GM18519 (cell line): ENCODE measurements around the gene PDSS2.
"Not testable (repeated sequence)": the region's sequence is repeated elsewhere in the genome, so short reads cannot be mapped to it uniquely, and the experiment has no call there.

Experiments used
- ATAC-seq: cut with Tn5 transposase; IDR thresholded peaks from one replicate; pipeline ENCODE4 v1.9.1; 2021; ENCODE audit warnings: mild to moderate bottlenecking, moderate library complexity; ENCODE audit not compliant: unreplicated experiment, low FRiP score

PDSS2 gene

DNA sequence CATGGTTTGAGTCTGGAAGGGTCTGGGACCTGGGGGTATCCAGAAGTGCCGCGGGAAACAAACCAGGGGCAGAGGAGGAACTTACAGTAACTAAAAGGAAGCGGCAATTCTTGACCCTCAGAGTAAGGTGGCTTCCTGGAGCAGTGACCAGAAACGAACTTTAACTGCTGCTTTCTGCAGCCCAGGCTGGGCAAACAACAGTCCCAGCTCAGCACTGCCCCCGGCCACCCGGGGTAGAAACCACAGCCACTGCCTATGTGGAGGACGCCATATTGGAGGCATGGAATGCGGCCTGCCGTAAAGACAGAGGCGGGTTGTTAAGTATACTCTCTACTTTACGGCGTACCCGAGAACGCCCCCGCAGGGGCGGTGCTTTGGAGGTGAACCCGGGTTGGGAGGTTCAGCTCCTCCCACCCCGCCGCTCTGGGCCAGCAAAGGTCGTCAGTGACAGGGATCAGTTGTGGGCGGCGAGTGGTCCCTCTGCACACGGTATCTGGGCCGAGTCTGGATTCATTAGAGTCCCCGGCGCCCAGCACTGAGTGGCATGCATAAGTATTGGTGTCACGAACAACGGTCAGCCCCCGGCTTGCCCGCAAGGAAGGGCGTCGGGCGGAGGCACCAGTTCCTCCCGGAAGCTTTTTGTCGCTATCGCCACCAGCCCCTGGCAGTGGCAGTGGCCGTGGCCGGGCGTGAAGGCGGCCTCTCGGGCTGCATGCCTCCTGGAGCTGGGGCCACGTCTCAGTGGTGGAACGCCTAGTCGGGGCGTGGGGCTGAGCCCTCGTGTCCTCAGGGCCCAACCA, at the start of gene PDSS2:
Gene PDSS2, minus strand, starts transcription at position 282 of the 800 bp plus-strand sequence. Its CDS starts 279 bp downstream, at position 3.
- peak; percentile 88 for ATAC-seq

DNA sequence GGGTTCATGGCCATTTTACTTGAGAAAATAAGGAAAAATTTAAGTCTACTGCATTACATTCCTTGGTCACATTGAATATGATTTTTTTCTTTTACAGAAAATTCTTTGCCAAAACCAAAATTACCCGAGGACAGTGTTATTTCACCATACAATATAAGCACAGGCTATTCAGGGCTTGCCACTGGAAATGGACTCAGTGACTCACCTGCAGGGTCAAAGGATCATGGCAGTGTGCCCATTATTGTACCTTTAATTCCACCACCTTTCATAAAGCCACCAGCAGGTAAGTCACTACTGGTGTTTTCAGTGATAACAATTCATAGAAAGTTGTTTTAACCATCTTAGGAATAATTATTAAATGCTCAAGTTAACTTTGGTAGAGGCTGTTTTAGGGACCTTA, 46.8 kb upstream of the PDSS2 start:
- no peak for ATAC-seq

DNA sequence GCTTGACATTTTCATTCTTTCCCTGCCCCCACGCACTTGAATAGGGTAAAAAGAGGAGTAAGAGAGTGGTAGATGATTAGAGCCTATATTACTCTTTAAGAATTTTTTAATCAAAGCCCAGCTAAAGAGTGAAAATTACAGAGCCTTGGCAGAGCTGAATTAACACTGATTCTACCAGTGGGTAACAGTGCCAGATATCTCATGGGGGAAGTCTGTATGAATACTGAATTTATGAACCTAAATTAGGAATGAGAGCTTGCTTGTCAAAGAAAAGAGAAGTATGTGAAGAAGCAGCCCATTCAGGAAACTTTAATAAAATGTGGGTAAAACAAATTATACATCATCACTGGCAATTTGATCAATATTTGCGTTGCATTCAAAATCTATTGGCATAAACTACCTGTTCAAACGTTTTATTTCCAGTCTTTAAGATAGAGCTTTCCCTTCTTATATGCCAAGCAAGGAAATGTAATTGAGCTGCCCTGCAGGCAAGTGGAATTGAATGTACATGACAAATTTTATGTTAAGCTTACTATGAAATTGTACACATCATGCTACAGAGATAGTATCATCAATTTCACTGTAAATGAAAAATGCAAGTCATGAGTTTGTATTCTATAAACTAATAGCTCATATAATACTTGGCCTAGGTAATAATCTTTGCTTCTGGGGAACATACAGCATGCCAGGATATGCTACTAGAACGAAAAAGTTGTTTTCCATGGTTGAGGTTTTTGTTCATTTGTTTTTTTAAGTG, 45.1 kb upstream of the PDSS2 start:
- ATAC-seq: no peak

DNA sequence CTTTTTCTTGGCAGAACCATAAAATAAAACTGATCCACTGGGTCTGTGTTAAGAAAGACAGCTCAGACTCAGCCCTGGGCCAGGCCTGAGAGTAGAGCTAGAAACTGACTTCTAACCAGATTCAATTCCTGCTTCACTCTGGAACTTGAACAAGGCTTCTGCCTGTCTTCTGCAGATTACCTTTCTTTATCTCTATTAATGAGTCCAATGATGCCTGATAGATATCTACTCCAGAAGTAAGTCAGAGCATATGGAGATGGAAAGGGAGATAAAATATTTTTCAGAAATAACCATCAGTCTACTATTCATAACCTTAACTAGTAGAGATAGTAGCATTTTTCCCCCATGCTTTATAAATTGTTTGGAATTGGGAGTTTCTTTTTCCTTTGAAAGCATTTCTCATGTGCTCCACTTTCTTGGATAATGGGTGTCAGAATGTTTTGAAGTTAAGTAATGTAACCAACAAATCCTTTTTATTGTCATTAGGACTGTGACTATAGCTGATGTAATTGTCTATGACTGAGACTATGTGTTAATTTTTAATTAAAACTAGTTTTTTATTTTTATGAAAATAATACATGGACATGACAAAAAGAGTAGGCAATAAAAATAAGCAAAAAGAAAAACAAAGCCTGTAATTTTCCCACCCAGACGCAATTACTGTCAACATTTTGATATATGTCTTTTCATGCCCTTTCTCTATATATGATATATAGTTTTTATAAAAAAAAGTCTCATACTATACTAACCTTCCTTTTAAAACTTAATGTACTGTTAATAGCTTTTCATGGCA, 37.7 kb upstream of the PDSS2 start:
- ATAC-seq: no peak

GRCh38 chr6:107495971-107496370, 36.6 kb upstream of the PDSS2 start:
- no peak for ATAC-seq

DNA sequence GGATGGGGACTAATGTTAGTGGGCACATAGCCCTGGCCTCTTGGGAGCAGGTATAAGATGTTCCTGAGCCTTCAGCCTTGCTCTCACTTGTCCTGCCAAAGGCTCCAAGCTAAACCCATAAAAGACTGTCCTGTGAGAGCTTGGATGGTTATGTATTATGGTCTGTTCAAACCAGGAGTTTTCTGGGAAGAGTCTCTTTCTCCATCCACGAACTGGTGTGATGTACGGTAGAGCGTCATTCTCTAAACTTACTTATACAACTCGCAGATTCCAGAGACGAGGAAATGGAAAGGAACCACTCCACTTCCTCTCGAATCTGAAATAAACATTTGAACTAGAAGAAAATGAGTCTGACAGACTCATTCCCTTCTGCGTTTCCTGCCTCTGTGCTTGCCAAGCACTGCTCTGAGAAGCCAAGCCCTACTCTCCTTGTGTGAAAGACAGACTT, 35.9 kb upstream of the PDSS2 start:
- no peak for ATAC-seq

- no peak for ATAC-seq
These were observed 34.0 kb upstream of the PDSS2 start for GRCh38 chr6:107493158-107494057.

DNA sequence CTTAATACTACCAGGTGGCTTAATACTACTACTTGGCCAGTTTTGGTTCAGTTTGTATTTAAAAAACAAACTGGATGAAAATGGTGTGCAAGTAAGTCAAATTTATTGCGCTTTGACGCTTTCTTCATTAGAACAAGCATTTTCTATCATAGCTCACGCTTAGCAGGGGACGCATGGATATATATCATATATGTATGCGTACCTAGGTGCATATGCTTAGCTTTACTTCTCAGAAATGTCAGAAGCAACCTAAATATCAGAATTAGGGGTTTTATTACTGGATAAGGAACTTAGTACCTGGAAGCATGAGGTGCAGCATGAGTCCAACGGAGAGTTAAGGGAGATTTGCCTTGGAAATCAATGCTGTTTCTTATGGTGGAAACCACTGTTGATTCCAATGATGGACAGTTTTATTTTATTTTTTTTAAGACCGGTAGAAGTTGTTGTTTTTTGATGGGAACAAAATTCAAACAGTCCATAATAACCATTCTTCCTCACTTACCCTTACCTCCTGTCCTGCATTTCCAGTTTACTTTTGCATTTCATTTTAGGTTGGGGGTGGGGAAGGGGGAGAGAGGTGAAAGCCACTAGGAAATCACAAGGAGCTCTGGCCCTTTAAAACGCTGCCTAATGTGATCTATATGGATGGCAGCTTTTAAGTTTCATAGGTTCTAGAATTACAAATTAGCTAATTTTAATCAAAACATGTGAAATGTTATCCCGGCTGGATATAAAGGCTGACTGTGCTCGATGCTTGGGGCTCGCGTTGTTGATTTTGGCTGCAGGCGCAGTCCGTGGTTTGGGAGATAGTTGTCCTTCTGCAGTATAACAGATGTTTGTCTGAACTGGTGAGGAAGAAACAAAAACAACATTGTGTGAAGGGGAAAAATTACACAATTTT, 32.6 kb upstream of the PDSS2 start:
- ATAC-seq: no peak

DNA sequence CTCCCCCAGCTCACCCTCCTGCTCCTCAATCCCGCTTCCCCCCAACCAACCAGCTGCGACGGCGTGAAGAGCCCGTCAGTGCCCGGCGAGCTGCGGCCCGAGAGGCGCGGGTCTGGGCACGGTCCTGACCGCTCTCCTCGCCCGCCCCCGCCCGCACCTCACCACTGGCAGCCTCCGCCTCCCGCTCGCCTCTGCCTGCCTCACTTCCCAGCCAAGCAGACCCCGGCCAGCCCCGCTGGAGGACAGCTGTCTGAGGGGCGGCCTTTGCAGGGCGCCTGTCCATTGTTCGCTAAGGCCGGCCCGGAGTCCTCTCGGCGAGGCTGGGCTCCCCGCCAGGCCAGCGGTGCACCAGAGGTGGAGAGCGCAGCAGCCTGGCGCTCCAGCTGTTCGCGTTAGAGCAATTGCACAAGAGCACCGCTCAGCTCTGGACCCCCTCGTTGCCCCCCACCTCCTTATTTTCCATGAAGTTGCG, 31.8 kb upstream of the PDSS2 start:
- no peak for ATAC-seq

GRCh38 chr6:107490566-107491137, 31.3 kb upstream of the PDSS2 start:
- ATAC-seq: no peak

- no peak for ATAC-seq
These were observed 30.5 kb upstream of the PDSS2 start, which contains the start of gene SOBP for GRCh38 chr6:107489636-107490565. SOBP (plus strand) TSS chr6:107490117; CDS start chr6:107490617, 500 bp downstream.

DNA sequence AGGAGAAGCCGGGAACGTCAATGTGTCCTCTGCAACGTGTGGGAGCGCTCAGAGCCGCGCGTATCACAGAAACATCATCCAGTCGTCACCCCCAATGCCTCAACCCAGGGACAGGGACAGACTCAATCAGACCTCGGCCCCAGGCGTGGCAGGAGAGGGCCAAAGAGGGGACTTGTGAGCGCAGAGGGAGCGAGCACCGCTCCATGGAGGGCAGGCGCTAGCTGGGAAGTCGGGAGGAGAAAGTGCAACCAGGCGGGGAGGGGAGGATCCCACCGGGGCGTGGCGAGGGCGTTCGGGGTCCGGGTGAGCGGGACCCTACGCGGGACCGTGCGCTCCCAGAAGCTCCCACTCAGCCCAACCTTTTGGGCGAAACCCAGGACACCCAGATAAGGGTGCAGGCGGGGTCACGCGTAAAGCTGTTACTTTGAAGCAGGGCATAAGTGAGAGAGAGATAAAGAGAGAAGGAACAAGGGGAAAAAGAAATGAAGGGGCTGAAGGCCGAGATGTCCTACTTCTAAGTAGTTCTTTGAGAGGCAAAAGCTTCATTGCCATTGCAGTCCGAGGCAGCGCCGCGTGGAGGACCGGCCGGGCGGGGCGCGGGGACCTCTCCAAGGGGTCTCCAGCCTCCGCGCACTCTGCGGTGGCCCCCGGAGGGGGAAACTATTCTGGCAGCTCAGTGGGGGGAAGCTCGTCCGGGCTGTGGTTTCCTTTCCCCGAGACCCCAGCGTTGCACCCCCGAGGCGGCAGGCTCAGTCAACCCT, 29.7 kb upstream of the PDSS2 start:
- no peak for ATAC-seq

- ATAC-seq: no peak
These were observed 29.0 kb upstream of the PDSS2 start for GRCh38 chr6:107488174-107488874.

- no peak for ATAC-seq
These were observed 25.8 kb upstream of the PDSS2 start for GRCh38 chr6:107485157-107485556.

GRCh38 chr6:107479089-107479690, 19.8 kb upstream of the PDSS2 start:
- no peak for ATAC-seq

- not testable (repeated sequence) for ATAC-seq
These were observed 16.5 kb upstream of the PDSS2 start for GRCh38 chr6:107475826-107476225.
